Measurements from ENCODE around the gene BCAS4.

BCAS4 gene

DNA sequence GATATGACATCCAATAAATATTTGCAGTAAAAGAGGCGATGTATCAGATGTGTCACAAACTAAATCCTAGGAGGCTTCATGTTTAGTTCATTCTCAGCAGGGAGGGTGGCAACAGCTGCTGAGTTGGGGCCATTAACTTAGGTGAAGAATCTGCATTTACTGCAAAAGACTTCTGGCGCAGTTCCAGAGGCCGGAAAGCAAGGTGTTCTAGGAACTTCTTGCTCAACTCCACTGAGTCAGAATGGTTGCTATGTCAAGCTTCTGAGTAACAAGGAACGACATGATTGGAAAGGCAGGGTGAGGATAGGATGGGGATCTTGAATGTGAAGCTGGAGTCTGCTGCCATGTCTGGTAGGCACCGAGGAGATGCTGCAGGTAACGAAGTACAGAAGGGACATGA is 124.7 kb downstream of the BCAS4 start:
- Histone ChIP-seq H2BK5ac (ENCODE audit: low read length) (no peak overlapping the region), H3K4me1 (ENCODE audit: control insufficient read depth in 2 of 2, insufficient read depth in 1 of 2, low read depth in 1 of 2, low read length in 2 of 2) (peaks cover 2 to 5% of the 10 kb centered on the region in 2 donors), H3K36me3 (replicated peaks in 1 of 2; ENCODE audit: control insufficient read depth in 2 of 2, insufficient read depth in 2 of 2, low read length in 2 of 2) (peaks cover 8 to 96% of the 10 kb centered on the region in 2 donors), H3K79me1 (ENCODE audit: low read depth, low read length) (no peaks in the 10 kb centered on the region), H3K4ac (ENCODE audit: low read length) (no peak overlapping the region), H4K91ac (ENCODE audit: low read depth, low read length, poor library complexity) (no peak overlapping the region), H3K27ac (replicated peaks; ENCODE audit: low read length) (no peak overlapping the region), H2BK12ac (ENCODE audit: low read length) (no peak overlapping the region), H2BK15ac (ENCODE audit: low read length) (no peak overlapping the region), H3K27me3 (ENCODE audit: control insufficient read depth in 3 of 3, insufficient read depth in 3 of 3, low read depth in 1 of 3, low read length in 3 of 3) (no peaks in the 10 kb centered on the region), H3K9ac (ENCODE audit: low read depth, low read length, poor library complexity) (no peak overlapping the region), H3K14ac (ENCODE audit: low read length) (no peak overlapping the region), H2BK120ac (ENCODE audit: low read depth, low read length) (no peak overlapping the region), H3K4me2 (ENCODE audit: insufficient read depth, low read length, poor library complexity, severe bottlenecking) (no peak overlapping the region), H3K18ac (ENCODE audit: low read length) (no peak overlapping the region), H3K9me3 (replicated peaks in 1 of 2; ENCODE audit: control insufficient read depth in 2 of 2, insufficient read depth in 1 of 2, low read depth in 1 of 2, low read length in 2 of 2) (no peaks in the 10 kb centered on the region), H2AFZ (ENCODE audit: low read length) (no peak overlapping the region), H4K8ac (ENCODE audit: low read depth, low read length) (no peak overlapping the region), H3K23ac (ENCODE audit: low read depth, low read length, poor library complexity) (no peak overlapping the region), H2AK5ac (ENCODE audit: low read depth, low read length) (no peak overlapping the region), H3K4me3 (ENCODE audit: low read length in 2 of 2) (no peak overlapping the region)
- DNase-seq (ENCODE audit: low spot score): no peak
- WGBS, 2 donors (ENCODE audit: extremely low coverage in 2 of 2, insufficient read length in 2 of 2, insufficient replicate concordance in 1 of 2): no CpG with 5 or more reads among the region's 6 CpGs

DNA sequence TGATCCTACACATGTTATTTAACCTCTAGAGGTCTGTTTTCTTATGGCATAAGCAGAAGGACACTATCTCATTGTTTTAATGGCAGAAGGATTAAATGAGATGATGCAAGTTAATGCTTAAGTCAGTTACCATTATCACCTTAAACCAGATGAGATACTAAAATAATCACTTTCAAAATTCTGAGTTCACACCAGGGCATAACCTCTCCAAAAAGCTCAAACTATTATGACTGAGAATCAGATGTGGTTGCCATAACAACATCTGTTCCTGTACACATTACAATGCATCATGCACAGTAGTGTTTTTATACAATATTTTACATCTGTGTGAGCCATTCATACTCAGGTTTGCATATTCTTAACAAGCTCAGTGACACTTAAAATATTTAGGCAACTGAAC is 126.1 kb downstream of the BCAS4 start:
- no peak overlapping the region for H2BK15ac ChIP-seq (ENCODE audit: low read length)
- no peak overlapping the region for H3K23ac ChIP-seq (ENCODE audit: low read depth, low read length, poor library complexity)
- no peaks in the 10 kb centered on the region for H3K27me3 ChIP-seq (ENCODE audit: control insufficient read depth in 3 of 3, insufficient read depth in 3 of 3, low read depth in 1 of 3, low read length in 3 of 3)
- H3K4me3 ChIP-seq (ENCODE audit: low read length in 2 of 2): no peak overlapping the region
- no peak overlapping the region for H3K9ac ChIP-seq (ENCODE audit: low read depth, low read length, poor library complexity)
- no peak overlapping the region for H3K4ac ChIP-seq (ENCODE audit: low read length)
- DNase-seq (ENCODE audit: low spot score): no peak
- H2AFZ ChIP-seq (ENCODE audit: low read length): no peak overlapping the region
- H2AK5ac ChIP-seq (ENCODE audit: low read depth, low read length): no peak overlapping the region
- H3K9me3 ChIP-seq (replicated peaks in 1 of 2; ENCODE audit: control insufficient read depth in 2 of 2, insufficient read depth in 1 of 2, low read depth in 1 of 2, low read length in 2 of 2): no peaks in the 10 kb centered on the region
- no peak overlapping the region for H2BK120ac ChIP-seq (ENCODE audit: low read depth, low read length)
- no peaks in the 10 kb centered on the region for H3K79me1 ChIP-seq (ENCODE audit: low read depth, low read length)
- H3K14ac ChIP-seq (ENCODE audit: low read length): no peak overlapping the region
- H3K27ac ChIP-seq (replicated peaks; ENCODE audit: low read length): no peak overlapping the region
- no peak overlapping the region for H2BK12ac ChIP-seq (ENCODE audit: low read length)
- no peak overlapping the region for H3K4me2 ChIP-seq (ENCODE audit: insufficient read depth, low read length, poor library complexity, severe bottlenecking)
- H4K8ac ChIP-seq (ENCODE audit: low read depth, low read length): no peak overlapping the region
- H3K36me3 ChIP-seq (replicated peaks in 1 of 2; ENCODE audit: control insufficient read depth in 2 of 2, insufficient read depth in 2 of 2, low read length in 2 of 2): peaks cover 13 to 99% of the 10 kb centered on the region in 2 donors
- no peak overlapping the region for H4K91ac ChIP-seq (ENCODE audit: low read depth, low read length, poor library complexity)
- no peak overlapping the region for H2BK5ac ChIP-seq (ENCODE audit: low read length)
- H3K4me1 ChIP-seq (ENCODE audit: control insufficient read depth in 2 of 2, insufficient read depth in 1 of 2, low read depth in 1 of 2, low read length in 2 of 2): peaks cover 0 to 5% of the 10 kb centered on the region in 2 donors
- no peak overlapping the region for H3K18ac ChIP-seq (ENCODE audit: low read length)

DNA sequence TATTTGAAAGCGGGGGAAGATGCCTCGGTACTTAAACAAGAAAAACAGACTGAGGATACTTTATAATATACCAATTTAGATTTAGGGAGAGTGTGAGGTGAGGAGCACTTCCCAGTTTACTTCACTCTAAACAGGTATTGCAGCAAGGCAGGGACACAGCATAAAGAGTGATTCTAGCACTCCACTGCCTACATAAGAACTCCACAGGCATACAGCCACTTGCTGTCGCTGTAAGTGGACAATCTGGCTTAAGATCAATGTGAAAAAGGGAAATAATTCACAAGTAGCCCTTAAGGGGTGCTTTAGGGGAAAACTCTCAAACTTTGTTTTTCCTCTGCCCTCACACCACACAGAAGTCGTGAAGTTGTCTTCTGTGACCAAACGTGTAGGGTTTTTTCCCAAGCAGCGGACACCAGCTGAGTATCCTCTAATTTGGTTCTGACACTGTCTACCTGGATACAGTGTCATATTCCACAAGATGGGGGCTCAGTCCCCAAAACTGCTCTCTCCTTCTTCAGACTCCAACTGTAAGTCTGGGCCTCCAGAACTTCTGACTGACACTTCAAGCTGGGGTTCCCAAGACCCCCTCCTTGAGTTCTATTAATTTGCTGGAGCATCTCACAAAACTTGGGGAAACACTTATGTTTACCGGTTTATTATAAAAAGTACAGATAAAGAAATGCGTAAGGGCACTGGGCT is 127.1 kb downstream of the BCAS4 start:
- no peak for DNase-seq (ENCODE audit: low spot score)
- no CpG with 5 or more reads among the region's 8 CpGs for WGBS, 2 donors (ENCODE audit: extremely low coverage in 2 of 2, insufficient read length in 2 of 2, insufficient replicate concordance in 1 of 2)
- no peak overlapping the region for H3K4me2 ChIP-seq (ENCODE audit: insufficient read depth, low read length, poor library complexity, severe bottlenecking)
- H4K8ac ChIP-seq (ENCODE audit: low read depth, low read length): no peak overlapping the region
- peaks cover 13 to 99% of the 10 kb centered on the region in 2 donors for H3K36me3 ChIP-seq (replicated peaks in 1 of 2; ENCODE audit: control insufficient read depth in 2 of 2, insufficient read depth in 2 of 2, low read length in 2 of 2)
- H2BK5ac ChIP-seq (ENCODE audit: low read length): no peak overlapping the region
- no peak overlapping the region for H3K14ac ChIP-seq (ENCODE audit: low read length)
- H2BK120ac ChIP-seq (ENCODE audit: low read depth, low read length): no peak overlapping the region
- H3K9ac ChIP-seq (ENCODE audit: low read depth, low read length, poor library complexity): no peak overlapping the region
- no peak overlapping the region for H2AFZ ChIP-seq (ENCODE audit: low read length)
- no peak overlapping the region for H2BK12ac ChIP-seq (ENCODE audit: low read length)
- H3K79me1 ChIP-seq (ENCODE audit: low read depth, low read length): no peaks in the 10 kb centered on the region
- H2BK15ac ChIP-seq (ENCODE audit: low read length): no peak overlapping the region
- no peak overlapping the region for H3K18ac ChIP-seq (ENCODE audit: low read length)
- no peak overlapping the region for H3K4ac ChIP-seq (ENCODE audit: low read length)
- no peaks in the 10 kb centered on the region for H3K9me3 ChIP-seq (replicated peaks in 1 of 2; ENCODE audit: control insufficient read depth in 2 of 2, insufficient read depth in 1 of 2, low read depth in 1 of 2, low read length in 2 of 2)
- no peaks in the 10 kb centered on the region for H3K27me3 ChIP-seq (ENCODE audit: control insufficient read depth in 3 of 3, insufficient read depth in 3 of 3, low read depth in 1 of 3, low read length in 3 of 3)
- no peak overlapping the region for H3K23ac ChIP-seq (ENCODE audit: low read depth, low read length, poor library complexity)
- no peak overlapping the region for H3K27ac ChIP-seq (replicated peaks; ENCODE audit: low read length)
- peaks cover 0 to 2% of the 10 kb centered on the region in 2 donors for H3K4me1 ChIP-seq (ENCODE audit: control insufficient read depth in 2 of 2, insufficient read depth in 1 of 2, low read depth in 1 of 2, low read length in 2 of 2)
- no peak overlapping the region for H3K4me3 ChIP-seq (ENCODE audit: low read length in 2 of 2)
- no peak overlapping the region for H4K91ac ChIP-seq (ENCODE audit: low read depth, low read length, poor library complexity)
- no peak overlapping the region for H2AK5ac ChIP-seq (ENCODE audit: low read depth, low read length)

DNA sequence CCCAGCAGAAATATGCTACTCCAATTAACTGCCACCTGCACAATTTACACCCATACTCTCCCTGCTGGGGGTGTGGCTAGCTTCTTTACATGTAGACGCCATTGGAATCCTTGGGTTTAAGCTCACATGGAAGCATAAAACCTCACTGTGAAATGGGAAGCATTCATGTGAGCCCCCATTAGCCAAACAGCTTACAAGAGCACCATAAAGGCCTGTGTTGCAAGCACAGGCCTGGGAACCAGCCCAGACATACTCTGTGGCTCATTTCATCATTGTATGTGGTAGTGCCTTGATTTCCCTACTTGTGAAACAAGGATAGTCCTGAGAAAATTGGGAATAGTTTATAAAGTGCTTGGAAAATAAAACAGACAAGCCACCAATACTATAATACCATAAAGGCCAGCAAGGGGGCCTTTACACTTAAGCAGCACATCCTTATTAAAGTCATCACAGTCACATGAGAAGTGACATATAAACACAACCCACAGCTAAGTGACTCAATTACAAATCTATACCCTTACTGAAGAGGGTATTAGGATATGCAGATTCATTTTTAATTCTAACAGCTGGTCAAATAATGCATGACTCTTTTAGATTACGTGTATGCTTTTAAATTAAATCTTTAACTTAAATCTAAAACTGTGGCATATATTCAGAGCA is 129.5 kb downstream of the BCAS4 start:
- Histone ChIP-seq H4K8ac (ENCODE audit: low read depth, low read length) (no peak overlapping the region), H2BK120ac (ENCODE audit: low read depth, low read length) (no peak overlapping the region), H2AK5ac (ENCODE audit: low read depth, low read length) (no peak overlapping the region), H2BK5ac (ENCODE audit: low read length) (no peak overlapping the region), H4K91ac (ENCODE audit: low read depth, low read length, poor library complexity) (no peak overlapping the region), H3K79me1 (ENCODE audit: low read depth, low read length) (peaks cover 3% of the 10 kb centered on the region), H3K14ac (ENCODE audit: low read length) (no peak overlapping the region), H3K4me3 (ENCODE audit: low read length in 2 of 2) (no peak overlapping the region), H3K4ac (ENCODE audit: low read length) (no peak overlapping the region), H3K36me3 (replicated peaks in 1 of 2; ENCODE audit: control insufficient read depth in 2 of 2, insufficient read depth in 2 of 2, low read length in 2 of 2) (peaks cover 18 to 98% of the 10 kb centered on the region in 2 donors), H3K4me2 (ENCODE audit: insufficient read depth, low read length, poor library complexity, severe bottlenecking) (no peak overlapping the region), H2BK12ac (ENCODE audit: low read length) (no peak overlapping the region), H3K9me3 (replicated peaks in 1 of 2; ENCODE audit: control insufficient read depth in 2 of 2, insufficient read depth in 1 of 2, low read depth in 1 of 2, low read length in 2 of 2) (no peaks in the 10 kb centered on the region), H3K9ac (ENCODE audit: low read depth, low read length, poor library complexity) (no peak overlapping the region), H3K27me3 (ENCODE audit: control insufficient read depth in 3 of 3, insufficient read depth in 3 of 3, low read depth in 1 of 3, low read length in 3 of 3) (no peaks in the 10 kb centered on the region), H3K18ac (ENCODE audit: low read length) (no peak overlapping the region), H2BK15ac (ENCODE audit: low read length) (no peak overlapping the region), H3K4me1 (ENCODE audit: control insufficient read depth in 2 of 2, insufficient read depth in 1 of 2, low read depth in 1 of 2, low read length in 2 of 2) (peaks cover 8 to 11% of the 10 kb centered on the region in 2 donors), H2AFZ (ENCODE audit: low read length) (no peak overlapping the region), H3K27ac (replicated peaks; ENCODE audit: low read length) (no peak overlapping the region), H3K23ac (ENCODE audit: low read depth, low read length, poor library complexity) (no peak overlapping the region)
- no peak for DNase-seq (ENCODE audit: low spot score)
- no CpG with 5 or more reads among the region's 2 CpGs for WGBS, 2 donors (ENCODE audit: extremely low coverage in 2 of 2, insufficient read length in 2 of 2, insufficient replicate concordance in 1 of 2)

Measured in neuronal stem cell (in vitro differentiated cells).